HG03469 (cell line): ENCODE measurements around the gene MARCHF11.
A peak's percentile ranks its signal among the peaks of the same experiment; 100 is the strongest.

ENCODE experiments used
- ATAC-seq: cut with Tn5 transposase; IDR thresholded peaks from one replicate; pipeline ENCODE4 v1.9.1; 2021; ENCODE audit warnings: mild to moderate bottlenecking, moderate library complexity, moderate number of reproducible peaks; ENCODE audit not compliant: unreplicated experiment

Gene MARCHF11, protein sequence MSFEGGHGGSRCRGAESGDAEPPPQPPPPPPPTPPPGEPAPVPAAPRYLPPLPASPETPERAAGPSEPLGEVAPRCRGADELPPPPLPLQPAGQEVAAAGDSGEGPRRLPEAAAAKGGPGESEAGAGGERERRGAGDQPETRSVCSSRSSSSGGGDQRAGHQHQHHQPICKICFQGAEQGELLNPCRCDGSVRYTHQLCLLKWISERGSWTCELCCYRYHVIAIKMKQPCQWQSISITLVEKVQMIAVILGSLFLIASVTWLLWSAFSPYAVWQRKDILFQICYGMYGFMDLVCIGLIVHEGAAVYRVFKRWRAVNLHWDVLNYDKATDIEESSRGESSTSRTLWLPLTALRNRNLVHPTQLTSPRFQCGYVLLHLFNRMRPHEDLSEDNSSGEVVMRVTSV

GRCh38 chr5:16179511-16179935, at the start of gene MARCHF11:
TSS of gene MARCHF11 (minus strand) at chr5:16179791. CDS start at chr5:16179575, 216 bp downstream.
- ATAC-seq = no peak

GRCh38 chr5:16225927-16226326, 46.3 kb upstream of the MARCHF11 start:
- ATAC-seq = no peak

DNA sequence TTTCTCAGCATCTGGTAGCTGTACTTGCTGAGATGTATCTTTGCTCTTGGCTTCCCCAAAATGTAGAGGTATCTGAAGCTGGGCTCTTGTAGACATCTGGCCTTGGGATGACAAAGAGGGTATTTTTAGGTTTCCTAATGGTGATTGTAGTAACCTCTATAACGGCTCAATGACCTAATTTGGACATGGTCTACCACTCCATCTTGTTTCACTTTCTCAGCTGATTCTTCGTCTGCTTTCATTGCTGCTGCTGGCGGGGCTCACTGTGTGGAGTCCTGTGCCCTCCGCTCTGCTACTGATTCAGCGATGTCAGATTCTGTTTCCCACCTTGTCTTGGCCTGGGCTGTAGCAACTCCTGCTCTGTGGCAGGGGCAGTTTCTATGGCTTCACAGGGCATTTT, 12.7 kb upstream of the MARCHF11 start:
- no peak for ATAC-seq

DNA sequence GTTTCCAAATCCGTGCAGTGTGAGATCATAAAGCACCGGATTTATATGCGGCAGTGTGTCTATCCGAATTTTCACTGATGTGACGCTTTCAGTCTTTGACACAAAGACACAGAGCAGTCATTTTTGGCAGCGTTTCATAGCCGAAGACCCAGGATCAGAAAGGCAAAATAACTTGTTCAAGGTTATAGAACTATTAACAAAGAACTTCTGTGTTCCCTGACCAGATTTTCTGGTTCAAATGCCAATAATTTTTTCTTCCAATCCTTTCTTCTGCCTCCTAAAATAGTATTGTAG, 1.1 kb upstream of the MARCHF11 start:
- no peak for ATAC-seq

DNA sequence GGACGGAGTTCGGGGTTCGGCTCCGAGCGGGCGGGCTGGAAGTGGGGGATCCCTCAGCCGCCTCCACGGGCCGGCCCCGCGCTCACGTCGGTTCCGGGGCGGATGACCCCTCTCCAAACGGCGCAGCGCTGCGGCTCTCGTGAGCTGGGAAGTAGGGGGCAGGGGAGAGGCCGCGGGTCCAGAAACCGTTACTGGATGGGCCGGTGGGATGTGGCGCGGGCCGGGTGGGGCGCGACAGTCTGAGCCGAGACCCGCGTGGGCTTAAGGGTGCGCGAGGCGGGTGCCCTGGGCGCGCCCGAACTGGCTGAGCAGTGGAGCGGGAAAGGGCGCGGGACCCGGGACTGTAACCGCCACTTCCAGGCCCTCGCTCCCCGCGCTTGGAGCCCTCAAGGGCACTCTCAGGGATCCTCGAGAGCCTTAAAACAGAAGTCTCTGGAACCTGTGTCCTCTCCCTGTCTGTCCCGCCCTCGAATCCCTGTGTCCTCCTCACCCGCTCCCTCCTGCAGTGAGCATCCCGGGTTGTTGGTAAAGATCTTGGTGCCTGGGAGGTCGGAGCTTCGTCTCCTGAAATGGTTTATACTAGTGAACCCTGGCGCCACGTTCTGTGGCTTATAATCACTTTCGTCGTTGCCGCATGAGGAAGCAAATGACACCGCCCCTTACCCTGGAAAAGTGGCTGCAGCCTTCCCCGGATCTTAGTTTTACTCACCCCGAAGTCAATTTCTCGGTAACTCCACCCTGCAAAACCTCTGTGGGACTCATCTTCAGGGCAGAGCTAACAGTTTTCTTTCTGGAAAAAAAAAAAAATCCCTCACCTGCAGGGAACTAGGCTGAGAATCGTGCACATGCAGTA, 571 bp upstream of the MARCHF11 start:
- ATAC-seq = no peak

GRCh38 chr5:16178745-16179372, 732 bp downstream of the MARCHF11 start:
- no peak for ATAC-seq

DNA sequence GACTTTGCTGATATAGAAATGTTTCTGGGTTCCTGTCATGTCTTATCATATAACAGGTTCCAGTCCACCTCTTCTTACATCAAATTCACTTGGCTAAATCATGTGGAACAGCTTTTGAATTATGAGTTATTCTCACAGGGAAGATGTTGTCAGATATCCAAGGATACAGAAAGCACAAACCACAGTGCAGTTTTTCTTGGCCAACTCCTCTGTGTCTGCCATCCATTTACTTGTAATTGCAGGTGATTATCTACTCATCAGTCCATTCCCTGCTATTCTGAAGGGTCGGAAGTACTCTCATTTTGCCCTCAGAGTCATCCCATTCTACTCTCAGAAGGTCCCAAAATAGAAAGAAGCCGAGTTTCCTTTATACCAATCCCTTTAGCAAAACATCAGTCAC, 10.0 kb downstream of the MARCHF11 start:
- ATAC-seq = no peak

DNA sequence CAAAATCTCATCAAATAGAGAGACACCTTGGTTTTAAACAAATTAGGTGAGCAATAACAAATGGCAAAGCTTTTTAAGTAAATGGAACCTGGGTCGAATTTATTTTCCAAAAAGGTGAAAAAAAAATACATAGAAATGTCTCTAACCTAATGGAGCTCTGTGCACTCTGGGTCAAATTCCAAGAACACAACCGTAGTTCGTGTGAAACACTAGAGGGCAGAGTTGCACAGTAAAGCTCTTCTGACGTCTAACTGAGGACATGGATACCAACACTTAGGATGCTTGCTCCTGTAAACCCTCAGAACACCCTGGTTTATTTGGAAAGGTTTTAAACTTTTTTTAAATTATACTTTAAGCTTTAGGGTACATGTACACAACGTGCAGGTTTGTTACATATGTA, 18.9 kb downstream of the MARCHF11 start:
- peak; percentile 96 for ATAC-seq

GRCh38 chr5:16159636-16160035, 20.0 kb downstream of the MARCHF11 start:
- no peak for ATAC-seq

GRCh38 chr5:16156152-16156551, 23.4 kb downstream of the MARCHF11 start:
- no peak for ATAC-seq

- no peak for ATAC-seq
These were observed 26.7 kb downstream of the MARCHF11 start for GRCh38 chr5:16152601-16153568.

DNA sequence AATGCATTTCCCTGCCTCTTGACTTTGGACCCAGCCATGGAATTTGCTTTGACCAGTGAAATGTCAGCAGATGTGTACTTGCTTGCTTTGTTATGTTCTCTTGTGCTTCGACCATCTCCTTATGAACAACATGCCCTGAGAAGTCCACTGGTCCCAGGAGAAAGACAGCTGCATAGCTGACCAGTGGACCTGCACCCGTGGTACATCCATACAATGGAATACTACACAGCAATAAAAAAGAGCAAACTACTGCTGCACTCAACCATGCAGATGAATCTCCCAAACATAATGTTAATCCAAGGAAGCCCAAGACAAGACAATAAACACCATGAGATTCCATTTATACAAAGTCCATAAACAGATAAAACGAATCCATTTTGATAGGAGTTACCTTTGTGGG, 30.0 kb downstream of the MARCHF11 start:
- ATAC-seq = no peak

- ATAC-seq = no peak
These were observed 32.3 kb downstream of the MARCHF11 start for GRCh38 chr5:16147179-16147900.

- ATAC-seq = no peak
These were observed 35.2 kb downstream of the MARCHF11 start for GRCh38 chr5:16144416-16144815.

DNA sequence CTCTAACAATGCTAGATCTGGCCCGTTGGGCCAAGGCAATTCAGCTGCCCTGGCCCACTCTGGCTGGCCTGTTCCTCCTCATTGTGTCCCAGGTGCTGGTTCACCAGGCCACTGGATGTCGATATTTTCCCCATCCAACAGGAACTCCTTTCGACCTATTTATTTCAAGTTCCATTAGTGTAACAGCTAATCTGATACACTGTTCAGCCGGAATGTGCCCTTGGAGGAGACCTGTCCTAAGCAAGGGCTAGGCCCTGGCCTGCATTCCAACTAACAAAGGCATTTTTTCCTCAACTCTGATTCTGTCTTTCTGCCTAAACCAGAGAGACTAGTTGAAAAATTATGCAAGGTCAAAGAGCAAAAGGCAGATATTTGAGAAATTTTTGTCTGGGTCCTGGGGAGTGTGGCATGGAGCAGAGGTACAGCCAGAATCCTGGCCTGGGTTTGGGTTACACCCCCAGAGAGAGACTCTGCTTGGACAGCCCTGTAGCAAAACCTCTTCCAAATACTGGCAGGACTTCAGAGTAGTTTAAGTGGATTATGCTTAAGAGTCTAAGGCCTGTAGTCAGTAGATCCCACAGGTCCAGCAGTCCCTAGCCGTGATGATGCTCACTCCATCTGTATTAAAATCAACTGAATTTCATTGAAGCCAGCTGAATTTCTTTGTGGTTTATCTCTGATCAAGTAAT, 36.1 kb downstream of the MARCHF11 start:
- ATAC-seq = no peak

DNA sequence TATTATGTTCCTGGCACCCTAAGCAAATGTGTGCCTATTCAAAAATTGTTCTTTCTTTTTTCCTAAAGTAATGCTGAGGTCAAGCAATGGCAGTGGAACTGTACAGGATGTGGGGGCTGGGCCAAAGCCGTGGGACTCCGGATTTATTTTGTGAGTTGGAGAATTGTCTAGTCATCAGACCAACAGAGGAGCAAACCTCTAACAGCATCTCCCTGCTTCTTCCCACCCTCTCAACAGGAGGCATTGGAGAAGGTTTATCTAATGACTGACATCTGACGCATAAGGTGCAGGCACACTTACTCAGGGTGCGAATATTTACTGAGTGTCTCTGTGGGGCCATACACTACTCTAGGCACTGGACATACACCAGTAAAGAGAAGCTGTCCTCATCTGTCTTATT, 38.6 kb downstream of the MARCHF11 start:
- ATAC-seq = no peak

DNA sequence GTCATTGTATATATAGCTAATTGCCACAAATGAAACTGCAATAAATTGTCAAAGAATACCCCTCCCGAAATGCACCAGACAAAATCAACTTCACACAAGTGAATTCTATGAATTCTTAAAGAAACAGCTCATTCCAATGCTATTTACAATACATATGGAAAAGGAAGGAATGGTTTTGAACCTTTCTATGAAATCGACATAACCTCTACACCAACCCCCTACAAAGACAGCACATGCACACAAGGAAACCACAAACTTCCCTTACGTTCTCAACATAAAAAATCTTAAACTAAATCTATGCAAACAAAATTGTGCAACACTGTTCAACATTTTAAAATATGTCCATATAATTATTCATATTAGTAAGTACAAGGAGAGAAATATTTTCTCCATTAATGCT, 39.2 kb downstream of the MARCHF11 start:
- ATAC-seq = no peak

GRCh38 chr5:16137177-16137576, 42.4 kb downstream of the MARCHF11 start:
- no peak for ATAC-seq

- ATAC-seq = no peak
These were observed 44.1 kb downstream of the MARCHF11 start for GRCh38 chr5:16135506-16135905.
